HL-60 (cell line): ENCODE data around the gene APBB2.

Source experiments
- DNase-seq, 2 experiments: peaks; one replicate each; pipeline ENCODE4 v3.0.0-alpha.2; 2010 to 2020; ENCODE audit warnings: low read depth in 1 of 2, low spot score in 1 of 2
- H3K27ac ChIP-seq: fragments of 250-450 bp; sonication (Bioruptor Pico); replicated peaks from 2 replicates; pipeline ENCODE4 v1.5.1; 2020; ENCODE audit warnings: mild to moderate bottlenecking, moderate library complexity
- H3K27me3 ChIP-seq: fragments of 250-450 bp; sonication (Bioruptor Pico); 2 replicates; pipeline ENCODE4 v1.5.1; 2021; ENCODE audit warnings: mild to moderate bottlenecking, moderate library complexity; ENCODE audit not compliant: insufficient read depth, poor library complexity, severe bottlenecking
- H3K4me3 ChIP-seq: replicated peaks from 2 replicates; pipeline ENCODE4 v1.5.1; 2011; ENCODE audit warnings: mild to moderate bottlenecking, control low read depth, low read length; ENCODE audit not compliant: insufficient read depth
- GABPA ChIP-seq: IDR thresholded peaks from 2 replicates; pipeline ENCODE4 v1.6.1; 2012; ENCODE audit warnings: low read depth
- POLR2AphosphoS5 ChIP-seq: IDR thresholded peaks from 2 replicates; pipeline ENCODE4 v1.6.1; 2012; ENCODE audit warnings: low read depth
- SPI1 ChIP-seq: IDR thresholded peaks from 2 replicates; pipeline ENCODE4 v1.6.1; 2012; ENCODE audit warnings: low read depth, mild to moderate bottlenecking, borderline replicate concordance
- TF ChIP-seq, protein P1 (sequence below): IDR thresholded peaks from one replicate; pipeline ENCODE4 v1.5.1; 2011; ENCODE audit warnings: low read length, control low read depth, inconsistent platforms; ENCODE audit not compliant: insufficient read depth
- TF ChIP-seq, protein P2 (sequence below): IDR thresholded peaks from 2 replicates; pipeline ENCODE4 v1.6.1; 2012; ENCODE audit warnings: low read depth; ENCODE audit not compliant: insufficient replicate concordance

Gene APBB2

DNA sequence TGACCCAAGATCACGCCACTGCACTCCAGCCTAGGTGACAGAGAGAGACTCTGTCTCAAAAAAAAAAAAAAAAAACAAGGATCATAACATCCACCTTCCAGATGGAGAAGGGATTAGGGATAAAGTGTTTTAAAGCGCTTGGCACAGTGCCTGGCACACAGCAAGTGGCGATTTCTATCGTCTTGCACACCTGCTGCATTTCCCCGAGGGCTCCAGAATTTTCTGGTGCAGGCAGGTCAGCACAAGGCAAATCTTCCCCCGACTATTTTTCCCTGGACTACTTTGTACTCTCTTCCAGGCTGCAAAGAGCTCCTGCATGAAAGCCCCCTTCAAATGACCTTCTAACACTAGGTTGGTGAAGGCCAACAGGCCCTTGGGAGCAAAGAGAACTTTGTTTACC lies 57.3 kb downstream of the APBB2 start:
- H3K27me3 ChIP-seq = peaks cover 2% of the 10 kb centered on the region
- DNase-seq = no peak
- H3K4me3 ChIP-seq = no peak overlapping the region
- no peak for TF ChIP-seq GABPA
- TF ChIP-seq, protein P1, sequence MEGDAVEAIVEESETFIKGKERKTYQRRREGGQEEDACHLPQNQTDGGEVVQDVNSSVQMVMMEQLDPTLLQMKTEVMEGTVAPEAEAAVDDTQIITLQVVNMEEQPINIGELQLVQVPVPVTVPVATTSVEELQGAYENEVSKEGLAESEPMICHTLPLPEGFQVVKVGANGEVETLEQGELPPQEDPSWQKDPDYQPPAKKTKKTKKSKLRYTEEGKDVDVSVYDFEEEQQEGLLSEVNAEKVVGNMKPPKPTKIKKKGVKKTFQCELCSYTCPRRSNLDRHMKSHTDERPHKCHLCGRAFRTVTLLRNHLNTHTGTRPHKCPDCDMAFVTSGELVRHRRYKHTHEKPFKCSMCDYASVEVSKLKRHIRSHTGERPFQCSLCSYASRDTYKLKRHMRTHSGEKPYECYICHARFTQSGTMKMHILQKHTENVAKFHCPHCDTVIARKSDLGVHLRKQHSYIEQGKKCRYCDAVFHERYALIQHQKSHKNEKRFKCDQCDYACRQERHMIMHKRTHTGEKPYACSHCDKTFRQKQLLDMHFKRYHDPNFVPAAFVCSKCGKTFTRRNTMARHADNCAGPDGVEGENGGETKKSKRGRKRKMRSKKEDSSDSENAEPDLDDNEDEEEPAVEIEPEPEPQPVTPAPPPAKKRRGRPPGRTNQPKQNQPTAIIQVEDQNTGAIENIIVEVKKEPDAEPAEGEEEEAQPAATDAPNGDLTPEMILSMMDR = no peak
- H3K27ac ChIP-seq = no peak overlapping the region

DNA sequence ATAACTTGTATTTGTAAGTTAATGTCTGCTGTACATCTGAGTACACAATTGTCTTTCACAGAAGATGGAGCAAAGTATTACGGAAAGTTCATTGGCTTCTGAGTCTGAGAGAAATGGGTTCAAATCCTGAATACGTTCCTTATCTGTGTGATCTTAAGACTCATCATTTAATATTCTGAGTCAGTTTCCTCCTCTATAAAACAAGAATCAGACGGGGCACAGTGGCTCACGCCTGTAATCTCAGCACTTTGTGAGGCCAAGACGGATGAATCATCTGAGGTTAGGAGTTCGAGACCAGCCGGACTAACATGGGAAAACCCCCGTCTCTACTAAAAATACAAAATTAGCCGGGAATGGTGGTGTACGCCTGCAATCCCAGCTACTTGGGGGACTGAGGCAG lies 57.8 kb downstream of the APBB2 start:
- H3K27me3 ChIP-seq = peaks cover 2% of the 10 kb centered on the region
- DNase-seq = no peak
- H3K4me3 ChIP-seq = no peak overlapping the region
- H3K27ac ChIP-seq = no peak overlapping the region
- TF ChIP-seq, protein P1 = no peak
- no peak for TF ChIP-seq SPI1
- TF ChIP-seq GABPA = no peak

DNA sequence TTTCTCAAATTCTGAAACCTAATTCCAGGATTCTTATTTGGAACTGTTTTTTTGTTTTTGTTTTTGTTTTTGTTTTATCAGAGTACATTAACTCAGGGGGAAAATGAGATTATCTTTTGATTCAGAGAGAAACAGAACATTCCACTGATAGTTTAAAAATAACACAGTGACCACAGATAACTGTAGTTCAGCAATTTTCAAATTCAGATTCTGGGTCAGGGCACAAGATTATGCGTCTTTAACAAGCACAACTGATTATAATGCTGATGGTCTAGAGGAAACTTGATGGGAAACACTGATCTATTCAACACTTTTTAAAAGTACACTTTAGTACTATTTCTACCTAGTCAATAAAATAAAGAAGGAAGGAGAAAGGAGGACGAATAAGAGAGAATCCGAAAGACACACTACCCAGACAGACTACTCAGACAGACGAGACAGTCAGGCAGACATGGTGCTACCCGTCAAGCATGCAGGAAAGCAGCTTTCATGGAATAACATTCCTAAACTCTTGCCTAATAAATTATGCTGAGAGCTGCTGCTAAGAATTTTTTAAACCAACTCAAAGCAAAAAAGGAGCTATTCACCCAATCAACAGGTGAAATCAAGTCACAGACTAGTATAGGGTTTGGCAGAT lies 59.0 kb downstream of the APBB2 start:
- Histone ChIP-seq H3K27me3 (peaks cover 2% of the 10 kb centered on the region), H3K4me3 (no peak overlapping the region), H3K27ac (no peak overlapping the region)
- no peak for DNase-seq
- TF ChIP-seq, protein P1 = no peak
- TF ChIP-seq, protein P2, sequence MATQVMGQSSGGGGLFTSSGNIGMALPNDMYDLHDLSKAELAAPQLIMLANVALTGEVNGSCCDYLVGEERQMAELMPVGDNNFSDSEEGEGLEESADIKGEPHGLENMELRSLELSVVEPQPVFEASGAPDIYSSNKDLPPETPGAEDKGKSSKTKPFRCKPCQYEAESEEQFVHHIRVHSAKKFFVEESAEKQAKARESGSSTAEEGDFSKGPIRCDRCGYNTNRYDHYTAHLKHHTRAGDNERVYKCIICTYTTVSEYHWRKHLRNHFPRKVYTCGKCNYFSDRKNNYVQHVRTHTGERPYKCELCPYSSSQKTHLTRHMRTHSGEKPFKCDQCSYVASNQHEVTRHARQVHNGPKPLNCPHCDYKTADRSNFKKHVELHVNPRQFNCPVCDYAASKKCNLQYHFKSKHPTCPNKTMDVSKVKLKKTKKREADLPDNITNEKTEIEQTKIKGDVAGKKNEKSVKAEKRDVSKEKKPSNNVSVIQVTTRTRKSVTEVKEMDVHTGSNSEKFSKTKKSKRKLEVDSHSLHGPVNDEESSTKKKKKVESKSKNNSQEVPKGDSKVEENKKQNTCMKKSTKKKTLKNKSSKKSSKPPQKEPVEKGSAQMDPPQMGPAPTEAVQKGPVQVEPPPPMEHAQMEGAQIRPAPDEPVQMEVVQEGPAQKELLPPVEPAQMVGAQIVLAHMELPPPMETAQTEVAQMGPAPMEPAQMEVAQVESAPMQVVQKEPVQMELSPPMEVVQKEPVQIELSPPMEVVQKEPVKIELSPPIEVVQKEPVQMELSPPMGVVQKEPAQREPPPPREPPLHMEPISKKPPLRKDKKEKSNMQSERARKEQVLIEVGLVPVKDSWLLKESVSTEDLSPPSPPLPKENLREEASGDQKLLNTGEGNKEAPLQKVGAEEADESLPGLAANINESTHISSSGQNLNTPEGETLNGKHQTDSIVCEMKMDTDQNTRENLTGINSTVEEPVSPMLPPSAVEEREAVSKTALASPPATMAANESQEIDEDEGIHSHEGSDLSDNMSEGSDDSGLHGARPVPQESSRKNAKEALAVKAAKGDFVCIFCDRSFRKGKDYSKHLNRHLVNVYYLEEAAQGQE = no peak
- TF ChIP-seq POLR2AphosphoS5 (no peak), SPI1 (no peak), GABPA (no peak)

DNA sequence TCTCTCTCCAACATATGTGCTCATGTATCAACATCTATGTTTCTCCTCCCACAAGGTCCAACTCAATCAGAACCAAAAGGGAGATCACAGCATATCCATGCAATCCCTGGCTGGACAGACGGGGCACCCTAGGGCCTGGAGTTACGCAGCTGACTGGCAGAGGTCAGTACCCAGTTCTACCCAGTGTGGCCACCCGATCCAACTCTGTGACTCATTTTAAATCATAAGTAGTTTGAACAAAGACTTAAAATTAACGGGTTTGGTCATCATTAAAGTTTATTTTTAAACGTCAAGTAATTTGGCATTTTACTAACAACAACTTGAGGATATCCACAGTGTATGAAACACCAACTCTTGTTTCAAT lies 59.5 kb downstream of the APBB2 start:
- Histone ChIP-seq H3K27me3 (peaks cover 2% of the 10 kb centered on the region), H3K27ac (no peak overlapping the region), H3K4me3 (no peak overlapping the region)
- TF ChIP-seq GABPA (no peak), POLR2AphosphoS5 (no peak), SPI1 (no peak)
- TF ChIP-seq, protein P2 = no peak
- TF ChIP-seq, protein P1 = no peak
- no peak for DNase-seq
